H9 (cell line): ENCODE data around the gene SUGP1. TPM values are rescaled to one million over a fixed set of nuclear protein-coding genes. Genes with fewer than 3 reads are reported as not detected.
A peak's percentile ranks its signal among the peaks of the same experiment; 100 is the strongest.

Source experiments
- DNase-seq: peaks from one replicate; pipeline ENCODE4 v3.0.0-alpha.2; 2017
- H2AFZ ChIP-seq: one replicate; pipeline ENCODE4 v1.6.1; 2013; ENCODE audit warnings: mild to moderate bottlenecking, low read length, control low read depth, moderate library complexity
- H2AK5ac ChIP-seq: 2 replicates; pipeline ENCODE4 v1.6.1; 2013; ENCODE audit warnings: low read length, control low read depth, mixed read lengths; ENCODE audit not compliant: insufficient read length
- H2BK120ac ChIP-seq: one replicate; pipeline ENCODE4 v1.6.1; 2013; ENCODE audit warnings: low read depth, mild to moderate bottlenecking, low read length, control low read depth, inconsistent platforms; ENCODE audit not compliant: poor library complexity, severe bottlenecking
- H2BK12ac ChIP-seq: 2 replicates; pipeline ENCODE4 v1.6.1; 2013; ENCODE audit warnings: low read length, control low read depth, mixed read lengths, low read depth; ENCODE audit not compliant: insufficient read length
- H2BK15ac ChIP-seq: 2 replicates; pipeline ENCODE4 v1.6.1; 2013; ENCODE audit warnings: low read depth, low read length, control low read depth
- H2BK20ac ChIP-seq: one replicate; pipeline ENCODE4 v1.6.1; 2013; ENCODE audit warnings: low read depth, mild to moderate bottlenecking, low read length, control low read depth, inconsistent platforms; ENCODE audit not compliant: poor library complexity, severe bottlenecking
- H2BK5ac ChIP-seq: 2 replicates; pipeline ENCODE4 v1.6.1; 2013; ENCODE audit warnings: low read length, control low read depth, mixed read lengths; ENCODE audit not compliant: insufficient read length
- H3K14ac ChIP-seq: 2 replicates; pipeline ENCODE4 v1.6.1; 2013; ENCODE audit warnings: low read length, control low read depth; ENCODE audit not compliant: insufficient read depth
- H3K18ac ChIP-seq: 2 replicates; pipeline ENCODE4 v1.6.1; 2013; ENCODE audit warnings: low read depth, mild to moderate bottlenecking, mixed read lengths, low read length, control low read depth; ENCODE audit not compliant: insufficient read length
- H3K23ac ChIP-seq: 2 replicates; pipeline ENCODE4 v1.6.1; 2013; ENCODE audit warnings: low read length, control low read depth, mixed read lengths, low read depth; ENCODE audit not compliant: insufficient read length
- H3K23me2 ChIP-seq: 2 replicates; pipeline ENCODE4 v1.6.1; 2013; ENCODE audit warnings: low read depth, mild to moderate bottlenecking, mixed read lengths, low read length, control low read depth; ENCODE audit not compliant: insufficient read length, poor library complexity, severe bottlenecking
- H3K27ac ChIP-seq: 2 replicates; pipeline ENCODE4 v1.5.1; 2013; ENCODE audit warnings: low read length, control low read depth, mixed read lengths, low read depth; ENCODE audit not compliant: insufficient read length
- H3K27me3 ChIP-seq: 2 replicates; pipeline ENCODE4 v1.6.1; 2013; ENCODE audit warnings: low read length, control low read depth, inconsistent platforms; ENCODE audit not compliant: insufficient read depth
- H3K4ac ChIP-seq: 2 replicates; pipeline ENCODE4 v1.6.1; 2013; ENCODE audit warnings: low read depth, mild to moderate bottlenecking, control low read depth, inconsistent platforms, low read length, moderate library complexity
- H3K4me1 ChIP-seq: 2 replicates; pipeline ENCODE4 v1.6.1; 2013; ENCODE audit warnings: low read length, control low read depth, inconsistent platforms; ENCODE audit not compliant: insufficient read depth
- H3K4me2 ChIP-seq: 2 replicates; pipeline ENCODE4 v1.6.1; 2013; ENCODE audit warnings: low read length, control low read depth, mixed read lengths; ENCODE audit not compliant: insufficient read length, insufficient read depth
- H3K56ac ChIP-seq: 2 replicates; pipeline ENCODE4 v1.6.1; 2013; ENCODE audit warnings: low read depth, mild to moderate bottlenecking, mixed read lengths, low read length, control low read depth; ENCODE audit not compliant: insufficient read length
- H3K79me1 ChIP-seq: 2 replicates; pipeline ENCODE4 v1.6.1; 2013; ENCODE audit warnings: low read depth, mild to moderate bottlenecking, moderate library complexity, low read length, control low read depth, inconsistent platforms; ENCODE audit not compliant: insufficient read depth, poor library complexity, severe bottlenecking
- H3K79me2 ChIP-seq: 2 replicates; pipeline ENCODE4 v1.6.1; 2013; ENCODE audit warnings: low read length, control low read depth, inconsistent platforms; ENCODE audit not compliant: insufficient read depth
- H3K9ac ChIP-seq: 2 replicates; pipeline ENCODE4 v1.6.1; 2013; ENCODE audit warnings: low read length, control low read depth, mixed read lengths; ENCODE audit not compliant: insufficient read length; ENCODE audit errors: extremely low read depth
- H3K9me3 ChIP-seq: one replicate; pipeline ENCODE4 v1.6.1; 2013; ENCODE audit warnings: low read depth, low read length, inconsistent platforms; ENCODE audit not compliant: control insufficient read depth
- H3T11ph ChIP-seq: one replicate; pipeline ENCODE4 v1.6.1; 2013; ENCODE audit warnings: mild to moderate bottlenecking, low read length, control low read depth, inconsistent platforms
- H4K20me1 ChIP-seq: one replicate; pipeline ENCODE4 v1.6.1; 2013; ENCODE audit not compliant: control insufficient read depth, insufficient read length, insufficient read depth
- H4K5ac ChIP-seq: 2 replicates; pipeline ENCODE4 v1.6.1; 2013; ENCODE audit warnings: low read depth, mild to moderate bottlenecking, mixed read lengths, low read length, control low read depth; ENCODE audit not compliant: insufficient read length
- H4K8ac ChIP-seq: replicated peaks from 2 replicates; pipeline ENCODE4 v1.6.1; 2013; ENCODE audit warnings: low read length, control low read depth, mixed read lengths, low read depth; ENCODE audit not compliant: insufficient read length
- H4K91ac ChIP-seq: 2 replicates; pipeline ENCODE4 v1.6.1; 2013; ENCODE audit warnings: low read depth, mild to moderate bottlenecking, moderate library complexity, mixed read lengths, low read length, control low read depth; ENCODE audit not compliant: insufficient read length
- H3K27ac Mint-ChIP-seq, 3 experiments: 2 replicates in 2 of 3; 3 replicates in 1 of 3; pipeline ENCODE4 v1.8.0; 2020 to 2021; ENCODE audit warnings: mixed read lengths in 3 of 3, mild to moderate bottlenecking in 1 of 3, moderate library complexity in 1 of 3
- H3K27me3 Mint-ChIP-seq: 2 replicates; pipeline ENCODE4 v1.8.0; 2021; ENCODE audit warnings: low read depth, mild to moderate bottlenecking, moderate library complexity, mixed read lengths
- H3K36me3 Mint-ChIP-seq, 3 experiments: 2 replicates in 2 of 3; 3 replicates in 1 of 3; pipeline ENCODE4 v1.8.0; 2020 to 2021; ENCODE audit warnings: low read depth in 3 of 3, mixed read lengths in 3 of 3; ENCODE audit not compliant: insufficient read depth in 1 of 3
- H3K4me1 Mint-ChIP-seq, 2 experiments: 2 replicates each; pipeline ENCODE4 v1.8.0; 2020; ENCODE audit warnings: mixed read lengths in 2 of 2
- H3K4me3 Mint-ChIP-seq, 2 experiments: 2 replicates in 1 of 2; 3 replicates in 1 of 2; pipeline ENCODE4 v1.8.0; 2020 to 2021; ENCODE audit warnings: mild to moderate bottlenecking in 2 of 2, mixed read lengths in 2 of 2, moderate library complexity in 1 of 2
- H3K9me3 Mint-ChIP-seq, 2 experiments: 2 replicates in 1 of 2; 3 replicates in 1 of 2; pipeline ENCODE4 v1.8.0; 2020; ENCODE audit warnings: mild to moderate bottlenecking in 2 of 2, mixed read lengths in 2 of 2, moderate library complexity in 1 of 2
- CTCF ChIP-seq: fragments of 200-600 bp; sonication (generic); conservative IDR thresholded peaks from 3 replicates; pipeline ENCODE4 v1.8.0; 2021; ENCODE audit warnings: antibody characterized with exemption, mild to moderate bottlenecking
- whole genome bisulfite sequencing: extraction: QIAGEN DNeasy Blood & Tissue Kit; methylation state at CpG from one replicate; pipeline ENCODE4 v1.1.7; 2013; ENCODE audit warnings: missing lambda C conversion rate, low lambda C conversion rate, mixed read lengths; ENCODE audit not compliant: insufficient read length; ENCODE audit errors: extremely low coverage; 5-methylcytosine and 5-hydroxymethylcytosine counted together
- total RNA-seq: library from RNA; stranded (reverse); gene quantifications from 2 replicates; pipeline ENCODE4 v1.2.1, GENCODE V29; 2021

SUGP1 gene
- total RNA-seq, 1 experiment from 2014 or later = 103 TPM

- peaks cover 7 to 8% (median 8%) of the 10 kb centered on the region in 3 experiments for H3K36me3 Mint-ChIP-seq
- H3K9ac ChIP-seq = no peak overlapping the region
- no peak overlapping the region for H3K18ac ChIP-seq
- no peak overlapping the region for H3K4ac ChIP-seq
- H3K27me3 ChIP-seq = peaks cover 5% of the 10 kb centered on the region; the same call in 1 of the 2 replicates
- no peak overlapping the region for H4K8ac ChIP-seq
- no peak overlapping the region for H3T11ph ChIP-seq
- peak; percentile 62 for DNase-seq
- H3K56ac ChIP-seq = no peak overlapping the region
- H3K27me3 Mint-ChIP-seq = peaks cover 47% of the 10 kb centered on the region
- H2AK5ac ChIP-seq = no peak overlapping the region
- TF ChIP-seq CTCF = peak; percentile 54
- H4K5ac ChIP-seq = no peak overlapping the region
- no peak overlapping the region for H3K27ac Mint-ChIP-seq
- no peak overlapping the region for H4K91ac ChIP-seq
- no peak overlapping the region for H2AFZ ChIP-seq
- H3K9me3 ChIP-seq = no peaks in the 10 kb centered on the region
- no peaks in the 10 kb centered on the region for H3K9me3 Mint-ChIP-seq
- H3K23me2 ChIP-seq = peaks cover 16% of the 10 kb centered on the region
- H2BK15ac ChIP-seq = no peak overlapping the region
- H2BK20ac ChIP-seq = no peak overlapping the region
- no peak overlapping the region for H2BK5ac ChIP-seq
- H3K79me1 ChIP-seq = no peaks in the 10 kb centered on the region
- no peaks in the 10 kb centered on the region; the same call in 1 of the 2 replicates for H3K4me1 ChIP-seq
- no peaks in the 10 kb centered on the region for H4K20me1 ChIP-seq
- H3K27ac ChIP-seq = no peak overlapping the region
- no peak overlapping the region for H2BK12ac ChIP-seq
- peaks cover 11 to 26% of the 10 kb centered on the region in 2 experiments for H3K4me1 Mint-ChIP-seq
- H3K4me2 ChIP-seq = peak overlapping the region; percentile 89
- H3K14ac ChIP-seq = no peak overlapping the region
- H2BK120ac ChIP-seq = no peak overlapping the region
- peak overlapping the region; percentile 58 to 92 for H3K4me3 Mint-ChIP-seq
- WGBS = no CpG with 5 or more reads among the region's 31 CpGs
- H3K79me2 ChIP-seq = no peaks in the 10 kb centered on the region
- H3K23ac ChIP-seq = no peak overlapping the region
Measured at GRCh38 chr19:19262190-19263057, 57.9 kb downstream of the SUGP1 start.
